Measurements from ENCODE around the gene HOXA7.

Gene HOXA7

GRCh38 chr7:27131390-27131819, 25.1 kb downstream of the HOXA7 start:
- DNase-seq, result no peak

GRCh38 chr7:27130540-27131389, 25.7 kb downstream of the HOXA7 start, which contains the start of gene HOXA4:
HOXA4 (minus strand) TSS chr7:27130757; CDS start chr7:27130733, 24 bp downstream.
- DNase-seq, result peak; percentile 73 to 82

- no peak for DNase-seq
Observed at GRCh38 chr7:27129729-27130539, 26.5 kb downstream of the HOXA7 start.

- DNase-seq, result no peak
Observed at GRCh38 chr7:27128776-27129728, 27.4 kb downstream of the HOXA7 start.

GRCh38 chr7:27128034-27128433, 28.4 kb downstream of the HOXA7 start:
- no peak for DNase-seq

GRCh38 chr7:27126596-27127327, 29.7 kb downstream of the HOXA7 start:
- no peak for DNase-seq

DNA sequence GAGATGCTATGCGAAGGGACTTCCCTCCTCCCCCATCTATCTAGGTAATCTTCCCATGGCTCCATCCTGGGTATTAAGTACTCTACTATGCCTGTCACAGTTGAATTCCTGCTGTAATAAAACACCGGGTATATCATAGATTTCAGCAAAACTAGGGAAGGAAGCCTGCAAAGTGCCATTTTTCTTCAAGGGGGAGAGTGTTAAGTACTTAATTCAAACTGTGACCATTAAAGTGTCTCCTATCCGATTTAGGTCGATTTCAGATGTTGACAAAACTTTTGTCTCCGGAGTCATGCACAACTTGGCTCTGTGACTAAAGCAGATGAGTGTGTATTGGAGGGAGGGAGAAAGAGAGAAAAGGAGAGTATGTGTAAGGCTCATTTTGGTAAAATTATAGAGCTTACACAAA, 30.5 kb downstream of the HOXA7 start:
- DNase-seq, result no peak

DNA sequence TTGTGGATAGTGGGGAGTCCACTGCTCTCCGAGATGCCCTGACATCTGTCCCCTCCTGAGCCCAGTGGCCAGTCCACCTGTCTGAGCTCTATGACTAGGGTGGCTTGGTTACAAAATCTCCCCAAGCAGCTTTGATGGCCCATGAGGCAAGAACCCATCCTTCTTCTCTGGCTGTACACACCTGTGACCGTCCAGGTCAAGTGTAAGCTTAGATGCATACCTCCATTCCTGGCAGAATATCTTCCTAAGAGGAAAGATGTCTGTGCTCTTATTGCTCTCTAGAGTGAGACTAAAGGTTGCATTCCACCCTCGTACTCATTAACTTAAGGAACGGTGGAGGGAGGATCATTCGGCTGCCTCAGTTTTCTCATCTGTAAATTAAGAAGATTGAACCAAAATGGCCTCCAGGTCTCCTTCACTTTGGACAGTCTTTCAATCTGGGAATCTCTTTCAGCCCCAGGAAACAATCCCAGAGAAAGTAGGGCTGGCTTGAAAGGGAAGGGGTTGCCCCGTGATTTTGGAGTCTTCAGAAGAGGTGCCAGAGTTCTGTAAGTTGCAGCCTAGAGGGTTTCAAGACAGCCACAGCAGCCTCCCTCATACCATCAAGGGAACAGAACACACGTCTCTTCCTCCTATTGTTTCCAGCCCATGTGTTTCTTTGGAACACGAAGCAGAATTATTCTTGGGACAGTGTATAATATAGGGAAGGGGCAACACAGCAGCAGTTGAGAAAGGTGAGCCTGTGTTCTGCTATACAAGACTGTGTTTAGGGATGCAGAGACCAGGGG, 31.4 kb downstream of the HOXA7 start:
- no peak for DNase-seq

- DNase-seq, result no peak
Observed at GRCh38 chr7:27124096-27124901, 32.2 kb downstream of the HOXA7 start.

DNA sequence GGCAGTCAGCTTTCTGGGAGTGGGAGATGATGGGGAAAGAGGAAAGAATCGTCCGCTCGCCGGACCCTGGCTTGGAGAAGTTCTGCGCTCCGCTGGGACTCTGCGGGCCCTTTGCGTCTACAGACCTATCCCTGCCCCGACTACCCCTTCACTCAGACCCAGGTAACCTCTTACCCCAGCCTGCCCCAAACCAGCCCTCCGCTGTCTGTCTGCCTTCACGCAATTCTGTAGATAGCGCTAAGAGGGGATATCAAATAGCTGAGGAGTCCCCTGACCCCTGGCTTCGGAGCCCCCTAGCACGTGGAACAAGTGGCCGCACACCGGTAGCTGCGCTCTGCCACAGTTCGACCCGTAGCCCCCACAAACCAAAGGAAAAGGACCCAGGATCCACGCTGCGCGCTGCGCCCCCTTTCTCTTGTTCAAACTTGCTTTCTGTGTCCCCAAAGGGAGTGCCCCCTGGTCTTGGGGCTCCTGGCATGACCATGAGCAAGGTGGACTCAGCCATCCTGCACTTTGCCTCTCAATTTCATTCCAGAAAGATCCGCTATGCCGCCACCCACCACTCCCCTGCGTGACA, 32.9 kb downstream of the HOXA7 start:
- DNase-seq, result no peak

DNA sequence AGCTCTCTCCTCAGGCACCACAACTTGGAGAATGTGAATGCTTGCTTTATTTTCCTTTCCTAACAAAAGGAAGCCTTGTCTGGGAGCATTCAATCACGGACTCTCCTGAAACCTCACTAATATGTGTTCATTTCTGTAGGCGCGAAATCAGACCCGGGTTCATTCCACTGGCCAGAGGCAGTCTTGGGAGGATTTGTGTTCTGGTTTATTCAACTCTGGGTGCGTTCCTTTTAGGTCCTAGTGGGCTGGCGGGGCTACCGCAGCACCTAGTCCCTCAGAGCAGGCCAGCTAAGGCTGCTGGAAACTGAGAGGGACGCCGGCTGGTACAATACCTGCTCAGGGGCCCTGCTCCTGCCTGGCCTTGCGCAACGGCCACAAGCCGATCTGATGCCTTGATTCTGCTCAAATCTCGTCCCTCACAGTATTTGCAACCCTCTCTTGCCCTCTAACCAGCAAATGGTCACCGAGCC, 33.4 kb downstream of the HOXA7 start:
- DNase-seq, result no peak

DNA sequence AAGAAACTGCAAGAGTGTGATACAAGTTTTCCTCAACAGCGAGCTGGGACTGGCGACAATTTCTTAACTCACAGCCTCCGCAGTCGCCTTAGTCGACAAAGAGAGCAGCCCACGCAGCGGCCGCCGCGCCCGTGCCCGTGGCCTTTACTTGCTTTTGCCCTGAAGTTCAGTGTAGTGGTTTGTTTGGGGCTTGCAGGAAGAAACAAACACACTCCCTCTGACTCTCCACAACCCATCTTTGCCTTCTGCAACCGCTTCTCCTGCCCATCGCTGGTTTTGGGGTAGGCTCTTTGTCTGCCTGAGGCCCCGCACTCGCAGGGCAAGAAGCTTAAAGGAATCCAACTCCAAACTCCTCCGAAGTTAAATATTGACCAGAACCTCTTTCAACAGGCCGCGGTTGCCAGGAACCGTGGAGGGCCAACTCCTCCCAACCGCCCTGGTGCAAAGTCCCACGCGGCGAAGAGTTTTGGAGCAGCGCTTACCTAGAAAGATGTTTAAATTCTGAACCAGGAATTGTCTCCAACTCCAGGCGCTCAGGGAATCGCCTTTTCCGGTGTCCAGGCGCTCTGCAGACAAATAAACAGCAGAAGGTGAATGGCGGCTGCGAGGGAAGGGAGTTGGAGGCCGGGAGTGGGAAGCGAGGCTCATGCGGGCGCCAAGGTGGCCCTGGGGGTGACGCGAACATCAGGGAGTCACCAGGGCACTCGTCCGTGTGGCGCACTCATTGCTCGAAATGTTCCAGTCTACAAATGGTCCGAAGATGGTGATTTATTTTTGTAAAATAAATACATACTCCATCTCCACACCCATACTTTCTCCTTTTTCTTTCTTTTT, 34.2 kb downstream of the HOXA7 start:
- DNase-seq, result no peak

GRCh38 chr7:27121684-27122076, 34.8 kb downstream of the HOXA7 start:
- DNase-seq, result no peak

GRCh38 chr7:27119412-27119911, 37.0 kb downstream of the HOXA7 start:
- no peak for DNase-seq

GRCh38 chr7:27118580-27118979, 37.9 kb downstream of the HOXA7 start:
- DNase-seq, result no peak

DNA sequence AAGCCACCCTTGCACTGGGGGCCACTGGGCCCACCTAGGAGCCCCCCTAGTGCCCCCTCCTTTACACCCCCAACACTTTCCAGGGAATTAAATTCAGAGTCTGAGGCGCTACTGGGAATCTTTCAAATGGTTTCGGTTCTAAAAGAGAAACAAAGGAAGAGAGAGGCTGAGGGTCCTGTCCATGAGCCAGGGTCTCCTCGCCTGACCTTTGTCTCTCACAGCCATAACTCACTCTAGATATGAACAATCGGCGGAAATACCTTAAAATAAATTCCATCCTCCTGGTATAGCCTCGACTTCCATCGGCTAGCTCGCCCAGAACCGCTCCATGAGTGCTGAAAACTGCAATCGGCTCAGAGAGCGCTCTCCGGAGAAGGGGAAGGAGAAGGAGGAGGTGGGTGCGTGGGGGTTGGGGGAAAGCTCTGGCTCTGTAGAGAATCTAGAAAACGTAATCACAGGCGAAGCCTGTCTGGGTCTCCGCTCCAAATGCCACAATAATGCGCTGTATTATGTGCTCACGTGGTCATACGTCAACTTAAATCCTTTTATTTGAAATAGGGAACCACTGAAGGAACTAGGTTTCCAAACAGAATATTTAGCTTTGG, 38.5 kb downstream of the HOXA7 start:
- DNase-seq, result no peak

- no peak for DNase-seq
Observed at GRCh38 chr7:27116962-27117886, 39.3 kb downstream of the HOXA7 start.
